Myometrial cell (primary cell): ENCODE results near the gene PTTG2. TPM values are rescaled to one million over a fixed set of nuclear protein-coding genes. Genes with fewer than 3 reads are reported as not detected.

Source experiments
- total RNA-seq: library from RNA; depleted of rRNA; stranded (reverse); fragments of >200 nt; gene quantifications from 2 replicates; pipeline ENCODE4 v1.2.3, GENCODE V29; 2015

The PTTG2 gene
- not detected in 2 replicates for total RNA-seq

GRCh38 chr4:37960098-37960497 is at the start of gene PTTG2:
Gene PTTG2, plus strand, starts transcription at chr4:37960398. Its CDS starts 37 bp downstream, at chr4:37960435.

Other genes starting within 250 kb of the PTTG2 start
- 70.3 and 75.5 TPM in 2 replicates for gene PGM2, start 133.7 kb upstream of the PTTG2 start, total RNA-seq
- 214 and 251 TPM in 2 replicates for gene TBC1D1, start 69.3 kb upstream of the PTTG2 start, total RNA-seq